HCT116 (cell line): ENCODE measurements around the gene ADI1. TPM values are rescaled to one million over a fixed set of nuclear protein-coding genes. Genes with fewer than 3 reads are reported as not detected.

Experiments
- ATAC-seq: fragments of 200-7000 bp; cut with Tn5 transposase; 2 replicates; pipeline ENCODE4 v1.9.1; 2020; ENCODE audit warnings: mild to moderate bottlenecking, moderate library complexity
- BruUV-seq: library from RNA; stranded (reverse); fragments of 400-500 nt; replicated peaks from 2 replicates; lab custom pipeline; 2021; lab: Mats Ljungman, UMichigan
- CTCF ChIA-PET: fragments of 300-600 bp; sonication (Branson Sonifier 250); formaldehyde crosslinking; loops from one replicate; lab custom pipeline; 2021; ENCODE audit warnings: antibody characterized with exemption; lab: Charles Lee
- POLR2A ChIA-PET: fragments of 300-600, 350-600 bp; sonication (Branson Sonifier 250); formaldehyde crosslinking; loops from one replicate; lab custom pipeline; 2021; ENCODE audit warnings: antibody characterized with exemption; lab: Charles Lee
- RAD21 ChIA-PET, 2 experiments: fragments of 300-600 bp; sonication (Branson Sonifier 250); formaldehyde crosslinking; loops; one replicate each; lab custom pipeline; 2023; ENCODE audit warnings: low total read pairs in 2 of 2; ENCODE audit not compliant: uncharacterized antibody in 2 of 2, unreplicated experiment in 2 of 2, low non-redundant PET in 1 of 2; lab: Charles Lee
- DNase-seq: peaks from one replicate; pipeline ENCODE4 v3.0.0-alpha.2; 2010; ENCODE audit warnings: low read depth, low spot score
- H2AFZ ChIP-seq: fragments of 200-600 bp; shearing (Covaris generic), sonication (generic); 2 replicates; pipeline ENCODE4 v1.6.1; 2017; ENCODE audit warnings: low read depth, mixed run types, mixed read lengths, antibody characterized with exemption, low read length; ENCODE audit not compliant: poor library complexity, severe bottlenecking
- H3K27ac ChIP-seq: 2 replicates; pipeline ENCODE4 v1.5.1; 2012; ENCODE audit warnings: low read depth, low read length
- H3K27me3 ChIP-seq: fragments of 200-600 bp; sonication (generic); 2 replicates; pipeline ENCODE4 v1.6.1; 2016; ENCODE audit warnings: mixed run types, low read length, mixed read lengths; ENCODE audit not compliant: insufficient read depth
- H3K36me3 ChIP-seq, 2 experiments: fragments of 200-500 bp in 1 of 2; fragments of 200-600 bp in 1 of 2; sonication (Bioruptor generic) in 1 of 2; sonication (generic) in 1 of 2; 2 replicates each; pipeline versions ENCODE4 v1.5.1 to v1.6.1; 2014 to 2016; ENCODE audit warnings: low read length in 2 of 2, inconsistent platforms in 1 of 2, mixed read lengths in 1 of 2, mixed run types in 1 of 2; ENCODE audit not compliant: insufficient read depth in 2 of 2, control insufficient read depth in 1 of 2
- H3K4me1 ChIP-seq, 2 experiments: fragments of 200-600 bp in 1 of 2; sonication (generic) in 1 of 2; 2 replicates each; pipeline versions ENCODE4 v1.5.1 to v1.6.1; 2012 to 2017; ENCODE audit warnings: low read length in 2 of 2, inconsistent platforms in 1 of 2, mild to moderate bottlenecking in 1 of 2, mixed read lengths in 1 of 2, mixed run types in 1 of 2, moderate library complexity in 1 of 2; ENCODE audit not compliant: insufficient read depth in 2 of 2, control insufficient read depth in 1 of 2
- H3K4me2 ChIP-seq: fragments of 200-600 bp; sonication (generic); 2 replicates; pipeline ENCODE4 v1.6.1; 2017; ENCODE audit warnings: mixed run types, low read length, mixed read lengths
- H3K4me3 ChIP-seq, 2 experiments: fragments of 200-600 bp in 1 of 2; sonication (generic) in 1 of 2; replicated peaks in 1 of 2; 2 replicates each; pipeline ENCODE4 v1.5.1; 2011 to 2016; ENCODE audit warnings: low read length in 2 of 2, control low read depth in 1 of 2, low read depth in 1 of 2, mild to moderate bottlenecking in 1 of 2, mixed read lengths in 1 of 2, mixed run types in 1 of 2
- H3K79me2 ChIP-seq: fragments of 200-600 bp; sonication (generic); 2 replicates; pipeline ENCODE4 v1.6.1; 2017; ENCODE audit warnings: mild to moderate bottlenecking, mixed run types, low read length, moderate library complexity, mixed read lengths; ENCODE audit not compliant: insufficient read depth
- H3K9ac ChIP-seq: fragments of 200-600 bp; sonication (generic); 2 replicates; pipeline ENCODE4 v1.6.1; 2016; ENCODE audit warnings: low read length, mixed read lengths
- H3K9me2 ChIP-seq: fragments of 200-600 bp; sonication (generic), shearing (Covaris generic); 2 replicates; pipeline ENCODE4 v1.6.1; 2017; ENCODE audit warnings: mixed run types, mild to moderate bottlenecking, moderate library complexity; ENCODE audit not compliant: insufficient read depth
- H3K9me3 ChIP-seq, 2 experiments: fragments of 200-500 bp in 1 of 2; fragments of 200-600 bp in 1 of 2; sonication (Bioruptor generic) in 1 of 2; sonication (generic) in 1 of 2; 2 replicates each; pipeline ENCODE4 v1.6.1; 2014 to 2017; ENCODE audit warnings: low read length in 2 of 2, mixed read lengths in 2 of 2, inconsistent platforms in 1 of 2, low read depth in 1 of 2, mild to moderate bottlenecking in 1 of 2, mixed run types in 1 of 2, moderate library complexity in 1 of 2; ENCODE audit not compliant: control insufficient read depth in 1 of 2, insufficient read depth in 1 of 2
- H4K20me1 ChIP-seq: fragments of 200-600 bp; sonication (generic), shearing (Covaris generic); 2 replicates; pipeline ENCODE4 v1.6.1; 2017; ENCODE audit warnings: mixed run types, mild to moderate bottlenecking, moderate library complexity; ENCODE audit not compliant: insufficient read depth
- CBX3 ChIP-seq: IDR thresholded peaks from 2 replicates; pipeline ENCODE4 v1.6.1; 2012; ENCODE audit warnings: low read depth
- CEBPB ChIP-seq: IDR thresholded peaks from 2 replicates; pipeline ENCODE4 v1.6.1; 2012; ENCODE audit warnings: low read depth
- EGR1 ChIP-seq: IDR thresholded peaks from 2 replicates; pipeline ENCODE4 v1.6.1; 2012; ENCODE audit warnings: low read depth
- ELF1 ChIP-seq: IDR thresholded peaks from 2 replicates; pipeline ENCODE4 v1.6.1; 2012; ENCODE audit warnings: low read depth, borderline replicate concordance
- EZH2 ChIP-seq: fragments of 200-600 bp; sonication (generic); IDR thresholded peaks from 2 replicates; pipeline ENCODE4 v1.6.1; 2017; ENCODE audit warnings: antibody characterized with exemption, mixed run types
- EZH2phosphoT487 ChIP-seq: fragments of 200-600 bp; IDR thresholded peaks from 2 replicates; pipeline ENCODE4 v1.6.1; 2018; ENCODE audit warnings: antibody characterized with exemption, borderline replicate concordance
- FOSL1 ChIP-seq: IDR thresholded peaks from 2 replicates; pipeline ENCODE4 v1.6.1; 2012; ENCODE audit warnings: low read depth
- JUND ChIP-seq: IDR thresholded peaks from 2 replicates; pipeline ENCODE4 v1.6.1; 2012
- MAX ChIP-seq: IDR thresholded peaks from 2 replicates; pipeline ENCODE4 v1.6.1; 2012
- POLR2A ChIP-seq: IDR thresholded peaks from 2 replicates; pipeline ENCODE4 v1.7.0; 2011; ENCODE audit warnings: borderline replicate concordance; ENCODE audit not compliant: insufficient read depth, insufficient read length; ENCODE audit errors: extremely low read depth
- POLR2AphosphoS5 ChIP-seq: IDR thresholded peaks from 2 replicates; pipeline ENCODE4 v1.6.1; 2011; ENCODE audit warnings: mild to moderate bottlenecking, low read depth, low read length, moderate library complexity
- SIN3A ChIP-seq: IDR thresholded peaks from 2 replicates; pipeline ENCODE4 v1.6.1; 2012; ENCODE audit warnings: low read depth
- SRF ChIP-seq: IDR thresholded peaks from 2 replicates; pipeline ENCODE4 v1.6.1; 2012; ENCODE audit warnings: low read depth
- YY1 ChIP-seq: IDR thresholded peaks from 2 replicates; pipeline ENCODE4 v1.6.1; 2011; ENCODE audit warnings: low read length, low read depth, moderate library complexity, mild to moderate bottlenecking; ENCODE audit not compliant: insufficient replicate concordance; ENCODE audit errors: extremely low read depth
- ZBTB33 ChIP-seq: IDR thresholded peaks from 2 replicates; pipeline ENCODE4 v1.6.1; 2011; ENCODE audit warnings: mild to moderate bottlenecking, low read length, moderate library complexity; ENCODE audit not compliant: insufficient replicate concordance; ENCODE audit errors: extremely low read depth
- ZFX ChIP-seq: fragments of 450-650 bp; IDR thresholded peaks from 2 replicates; pipeline ENCODE4 v1.6.1; 2017
- intact Hi-C: fragments of 100-400 bp; cut with micrococcal nuclease; formaldehyde crosslinking; loops from 2 replicates; pipeline ENCODE4 v1.10.0; 2022
- total RNA-seq: library from RNA; stranded (reverse); gene quantifications from one replicate; pipeline ENCODE4 v1.2.1, GENCODE V29; 2021; ENCODE audit not compliant: unreplicated experiment
- TF ChIP-seq, protein P1 (sequence below): IDR thresholded peaks from 2 replicates; pipeline ENCODE4 v1.6.1; 2012; ENCODE audit warnings: low read depth
- TF ChIP-seq, protein P2 (sequence below): IDR thresholded peaks from 2 replicates; pipeline ENCODE4 v1.6.1; 2012

Gene ADI1
- total RNA-seq, 1 experiment from 2014 or later: 27.0 TPM

DNA sequence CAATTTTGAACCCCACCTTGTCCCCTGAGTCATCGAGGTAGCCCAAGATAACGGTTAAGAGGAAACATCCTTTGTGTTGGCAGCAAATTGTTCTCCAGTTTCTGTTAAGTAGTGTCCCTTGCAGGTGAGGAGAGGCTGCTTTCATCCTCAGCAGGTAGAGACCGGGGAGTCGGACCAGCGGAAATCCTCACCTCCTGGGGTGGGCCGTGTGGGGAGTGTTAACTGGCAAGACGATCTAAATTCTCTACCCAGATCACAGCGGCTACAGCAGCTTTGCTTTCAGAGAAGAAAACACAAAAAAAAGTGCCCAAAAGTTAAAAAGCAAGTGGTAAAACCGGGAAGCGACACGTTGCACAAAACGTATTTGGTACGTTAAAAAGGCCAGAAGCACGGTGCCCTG, 63.2 kb downstream of the ADI1 start:
- Histone ChIP-seq H3K36me3 (no peaks in the 10 kb centered on the region), H3K79me2 (no peaks in the 10 kb centered on the region), H3K9ac (no peak overlapping the region), H3K9me2 (no peaks in the 10 kb centered on the region), H3K4me2 (no peak overlapping the region), H3K4me1 (no peaks in the 10 kb centered on the region), H3K9me3 (no peaks in the 10 kb centered on the region), H3K27ac (no peak overlapping the region), H3K4me3 (no peak overlapping the region), H2AFZ (no peak overlapping the region), H4K20me1 (no peaks in the 10 kb centered on the region), H3K27me3 (no peaks in the 10 kb centered on the region)
- TF ChIP-seq SIN3A (no peak), FOSL1 (no peak), EZH2 (no peak), ELF1 (no peak), POLR2A (no peak), YY1 (no peak), EZH2phosphoT487 (no peak)
- TF ChIP-seq, protein P1, sequence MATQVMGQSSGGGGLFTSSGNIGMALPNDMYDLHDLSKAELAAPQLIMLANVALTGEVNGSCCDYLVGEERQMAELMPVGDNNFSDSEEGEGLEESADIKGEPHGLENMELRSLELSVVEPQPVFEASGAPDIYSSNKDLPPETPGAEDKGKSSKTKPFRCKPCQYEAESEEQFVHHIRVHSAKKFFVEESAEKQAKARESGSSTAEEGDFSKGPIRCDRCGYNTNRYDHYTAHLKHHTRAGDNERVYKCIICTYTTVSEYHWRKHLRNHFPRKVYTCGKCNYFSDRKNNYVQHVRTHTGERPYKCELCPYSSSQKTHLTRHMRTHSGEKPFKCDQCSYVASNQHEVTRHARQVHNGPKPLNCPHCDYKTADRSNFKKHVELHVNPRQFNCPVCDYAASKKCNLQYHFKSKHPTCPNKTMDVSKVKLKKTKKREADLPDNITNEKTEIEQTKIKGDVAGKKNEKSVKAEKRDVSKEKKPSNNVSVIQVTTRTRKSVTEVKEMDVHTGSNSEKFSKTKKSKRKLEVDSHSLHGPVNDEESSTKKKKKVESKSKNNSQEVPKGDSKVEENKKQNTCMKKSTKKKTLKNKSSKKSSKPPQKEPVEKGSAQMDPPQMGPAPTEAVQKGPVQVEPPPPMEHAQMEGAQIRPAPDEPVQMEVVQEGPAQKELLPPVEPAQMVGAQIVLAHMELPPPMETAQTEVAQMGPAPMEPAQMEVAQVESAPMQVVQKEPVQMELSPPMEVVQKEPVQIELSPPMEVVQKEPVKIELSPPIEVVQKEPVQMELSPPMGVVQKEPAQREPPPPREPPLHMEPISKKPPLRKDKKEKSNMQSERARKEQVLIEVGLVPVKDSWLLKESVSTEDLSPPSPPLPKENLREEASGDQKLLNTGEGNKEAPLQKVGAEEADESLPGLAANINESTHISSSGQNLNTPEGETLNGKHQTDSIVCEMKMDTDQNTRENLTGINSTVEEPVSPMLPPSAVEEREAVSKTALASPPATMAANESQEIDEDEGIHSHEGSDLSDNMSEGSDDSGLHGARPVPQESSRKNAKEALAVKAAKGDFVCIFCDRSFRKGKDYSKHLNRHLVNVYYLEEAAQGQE: no peak
- DNase-seq (no peak), ATAC-seq (no peak)
- BruUV-seq: no TSS peak
- RAD21 ChIA-PET: no interaction called here
- CTCF ChIA-PET: no interaction called here
- POLR2A ChIA-PET: no interaction called here
- intact Hi-C loops: no loop called here

DNA sequence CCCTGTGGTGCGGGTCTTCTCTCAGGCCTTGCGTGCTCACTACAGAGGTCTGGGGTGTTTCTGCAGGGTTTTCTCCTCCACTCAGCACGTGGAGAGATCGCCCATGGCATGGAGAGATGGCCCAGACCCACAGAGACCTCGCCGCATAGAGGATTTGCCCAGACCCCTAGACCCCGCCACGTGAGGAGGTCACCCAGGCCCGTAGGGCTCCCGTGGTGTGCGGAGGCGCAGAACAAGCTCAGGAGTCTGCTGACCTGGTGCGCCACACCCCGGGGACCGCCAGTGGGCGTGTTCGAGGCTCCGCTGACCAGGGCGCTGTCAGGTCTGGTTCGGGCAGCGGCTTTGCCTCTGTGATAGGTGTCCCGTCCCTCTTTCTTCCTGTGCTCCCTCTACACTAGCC, 64.5 kb downstream of the ADI1 start:
- Histone ChIP-seq H2AFZ (no peak overlapping the region), H3K9me2 (no peaks in the 10 kb centered on the region), H3K36me3 (no peaks in the 10 kb centered on the region), H3K27me3 (no peaks in the 10 kb centered on the region), H3K4me3 (no peak overlapping the region), H3K4me1 (no peaks in the 10 kb centered on the region), H3K79me2 (no peaks in the 10 kb centered on the region), H4K20me1 (no peaks in the 10 kb centered on the region), H3K9ac (no peak overlapping the region), H3K4me2 (no peak overlapping the region), H3K9me3 (no peaks in the 10 kb centered on the region), H3K27ac (no peak overlapping the region)
- ChIA-PET CTCF (no interaction called here), POLR2A (no interaction called here), RAD21 (no interaction called here)
- DNase-seq (no peak), ATAC-seq (no peak)
- intact Hi-C loops: no loop called here
- no TSS peak for BruUV-seq
- TF ChIP-seq POLR2AphosphoS5 (no peak), JUND (no peak), CEBPB (no peak), CBX3 (no peak), SRF (no peak), EGR1 (no peak), EZH2 (no peak), ZBTB33 (no peak), MAX (no peak), ELF1 (no peak), EZH2phosphoT487 (no peak), ZFX (no peak), POLR2A (no peak)
- TF ChIP-seq, protein P2, sequence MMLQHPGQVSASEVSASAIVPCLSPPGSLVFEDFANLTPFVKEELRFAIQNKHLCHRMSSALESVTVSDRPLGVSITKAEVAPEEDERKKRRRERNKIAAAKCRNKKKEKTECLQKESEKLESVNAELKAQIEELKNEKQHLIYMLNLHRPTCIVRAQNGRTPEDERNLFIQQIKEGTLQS: no peak
